BE2C (cell line): ENCODE measurements around the gene IL7R.

Experiments
- DNase-seq: peaks from one replicate; pipeline ENCODE4 v3.0.0-alpha.2; 2020
- H3K27me3 ChIP-seq: fragments of 250-450 bp; sonication (Bioruptor Pico); 2 replicates; pipeline ENCODE4 v1.5.1; 2020; ENCODE audit warnings: mild to moderate bottlenecking
- H3K36me3 ChIP-seq: fragments of 250-450 bp; sonication (Bioruptor Pico); 2 replicates; pipeline ENCODE4 v1.5.1; 2020; ENCODE audit warnings: mild to moderate bottlenecking
- H3K4me1 ChIP-seq: fragments of 250-450 bp; sonication (Bioruptor Pico); 2 replicates; pipeline ENCODE4 v1.5.1; 2020
- H3K4me3 ChIP-seq: 2 replicates; pipeline ENCODE4 v1.5.1; 2011; ENCODE audit warnings: low read depth, low read length
- H3K9me3 ChIP-seq: fragments of 250-450 bp; sonication (Bioruptor Pico); 2 replicates; pipeline ENCODE4 v1.5.1; 2020
- TF ChIP-seq, protein P1 (sequence below): IDR thresholded peaks from 2 replicates; pipeline ENCODE4 v1.5.1; 2012; ENCODE audit warnings: mild to moderate bottlenecking, low read depth, low read length

Gene IL7R

DNA sequence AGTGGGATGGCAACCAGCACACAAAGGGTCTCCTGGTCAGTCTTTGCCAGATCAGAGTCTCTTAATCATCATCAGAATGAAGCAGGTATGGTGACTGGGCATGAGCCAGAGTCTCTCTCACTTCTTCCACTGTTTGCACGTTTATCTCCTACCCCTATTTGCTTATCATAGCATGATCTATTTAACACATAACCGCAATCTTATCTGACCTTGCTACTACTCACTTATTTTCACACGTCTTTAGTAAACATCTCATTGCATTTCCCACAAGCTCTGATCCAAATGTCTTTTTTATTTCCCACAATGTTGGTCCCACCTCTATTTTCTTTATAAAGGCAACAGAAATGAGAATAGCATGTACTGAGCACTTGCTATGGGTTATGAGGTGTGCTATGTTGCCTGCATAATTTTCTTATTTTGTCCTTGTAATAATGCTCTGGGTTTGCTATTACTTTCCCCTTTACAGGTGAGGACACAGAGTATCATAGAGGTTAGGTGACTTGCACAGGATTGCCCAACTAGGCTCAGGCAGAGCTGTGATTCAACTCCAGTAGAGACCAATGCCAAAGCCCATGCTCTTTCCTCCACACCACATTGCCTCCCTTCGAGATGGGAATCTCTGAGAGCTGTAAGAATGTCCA is 39.7 kb upstream of the IL7R start:
- no peaks in the 10 kb centered on the region for H3K27me3 ChIP-seq
- H3K4me1 ChIP-seq: no peaks in the 10 kb centered on the region
- TF ChIP-seq, protein P1, sequence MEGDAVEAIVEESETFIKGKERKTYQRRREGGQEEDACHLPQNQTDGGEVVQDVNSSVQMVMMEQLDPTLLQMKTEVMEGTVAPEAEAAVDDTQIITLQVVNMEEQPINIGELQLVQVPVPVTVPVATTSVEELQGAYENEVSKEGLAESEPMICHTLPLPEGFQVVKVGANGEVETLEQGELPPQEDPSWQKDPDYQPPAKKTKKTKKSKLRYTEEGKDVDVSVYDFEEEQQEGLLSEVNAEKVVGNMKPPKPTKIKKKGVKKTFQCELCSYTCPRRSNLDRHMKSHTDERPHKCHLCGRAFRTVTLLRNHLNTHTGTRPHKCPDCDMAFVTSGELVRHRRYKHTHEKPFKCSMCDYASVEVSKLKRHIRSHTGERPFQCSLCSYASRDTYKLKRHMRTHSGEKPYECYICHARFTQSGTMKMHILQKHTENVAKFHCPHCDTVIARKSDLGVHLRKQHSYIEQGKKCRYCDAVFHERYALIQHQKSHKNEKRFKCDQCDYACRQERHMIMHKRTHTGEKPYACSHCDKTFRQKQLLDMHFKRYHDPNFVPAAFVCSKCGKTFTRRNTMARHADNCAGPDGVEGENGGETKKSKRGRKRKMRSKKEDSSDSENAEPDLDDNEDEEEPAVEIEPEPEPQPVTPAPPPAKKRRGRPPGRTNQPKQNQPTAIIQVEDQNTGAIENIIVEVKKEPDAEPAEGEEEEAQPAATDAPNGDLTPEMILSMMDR: no peak
- no peak overlapping the region for H3K4me3 ChIP-seq
- no peaks in the 10 kb centered on the region for H3K36me3 ChIP-seq
- no peak for DNase-seq
- H3K9me3 ChIP-seq: no peaks in the 10 kb centered on the region

- Histone ChIP-seq H3K4me3 (no peak overlapping the region), H3K27me3 (no peaks in the 10 kb centered on the region), H3K36me3 (no peaks in the 10 kb centered on the region), H3K4me1 (no peaks in the 10 kb centered on the region), H3K9me3 (no peaks in the 10 kb centered on the region)
- no peak for DNase-seq
- TF ChIP-seq, protein P1: no peak
Measured at GRCh38 chr5:35819026-35819425, 37.7 kb upstream of the IL7R start.

- Histone ChIP-seq H3K4me3 (no peak overlapping the region), H3K9me3 (no peaks in the 10 kb centered on the region), H3K27me3 (no peaks in the 10 kb centered on the region), H3K36me3 (no peaks in the 10 kb centered on the region), H3K4me1 (no peaks in the 10 kb centered on the region)
- TF ChIP-seq, protein P1: no peak
- DNase-seq: no peak
Measured at GRCh38 chr5:35819668-35820067, 37.0 kb upstream of the IL7R start.

DNA sequence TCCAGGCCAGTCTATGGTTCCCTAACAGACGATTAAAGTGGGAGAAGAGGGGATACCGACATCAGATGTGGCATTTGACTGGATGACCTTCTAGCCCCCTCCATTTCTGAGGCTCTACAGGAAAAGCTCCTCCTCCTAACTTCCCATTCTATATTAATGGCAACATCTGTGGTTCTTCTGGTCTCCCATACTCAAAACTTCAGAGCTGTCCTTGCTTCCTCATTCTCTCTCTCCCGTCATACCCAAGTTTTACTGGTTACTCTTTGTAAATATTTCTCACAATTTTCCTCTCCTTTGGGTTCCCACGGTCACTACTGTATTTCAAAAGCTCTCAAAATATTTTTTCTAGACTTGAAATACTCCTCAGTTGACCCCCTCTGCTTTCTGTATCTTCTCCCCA is 36.0 kb upstream of the IL7R start:
- H3K27me3 ChIP-seq: no peaks in the 10 kb centered on the region
- no peaks in the 10 kb centered on the region for H3K9me3 ChIP-seq
- TF ChIP-seq, protein P1: no peak
- no peak for DNase-seq
- H3K4me1 ChIP-seq: no peaks in the 10 kb centered on the region
- H3K36me3 ChIP-seq: no peaks in the 10 kb centered on the region
- no peak overlapping the region for H3K4me3 ChIP-seq

DNA sequence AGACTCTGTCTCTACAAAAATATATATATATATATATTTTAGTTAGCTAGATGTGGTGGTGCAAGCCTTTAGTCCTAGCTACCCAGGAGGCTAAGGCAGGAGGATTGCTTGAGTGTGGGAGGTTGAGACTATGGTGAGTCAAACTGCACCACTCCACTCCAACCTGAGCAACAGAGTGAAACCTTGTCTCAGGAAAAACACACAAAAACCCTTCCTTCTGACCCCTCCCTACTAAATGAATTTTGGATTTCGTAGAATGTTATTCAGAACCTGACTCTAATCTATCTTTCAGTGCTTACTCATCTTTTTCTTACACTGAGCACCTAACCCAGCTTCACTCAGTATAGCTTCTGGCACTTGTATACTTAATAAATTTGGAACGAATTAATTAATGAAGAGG is 35.2 kb upstream of the IL7R start:
- H3K9me3 ChIP-seq: no peaks in the 10 kb centered on the region
- H3K27me3 ChIP-seq: no peaks in the 10 kb centered on the region
- H3K4me1 ChIP-seq: no peaks in the 10 kb centered on the region
- TF ChIP-seq, protein P1: no peak
- no peaks in the 10 kb centered on the region for H3K36me3 ChIP-seq
- no peak overlapping the region for H3K4me3 ChIP-seq
- no peak for DNase-seq

- TF ChIP-seq, protein P1: no peak
- no peaks in the 10 kb centered on the region for H3K4me1 ChIP-seq
- DNase-seq: no peak
- H3K36me3 ChIP-seq: no peaks in the 10 kb centered on the region
- no peaks in the 10 kb centered on the region for H3K27me3 ChIP-seq
- H3K4me3 ChIP-seq: no peak overlapping the region
- H3K9me3 ChIP-seq: no peaks in the 10 kb centered on the region
Measured at GRCh38 chr5:35822511-35822910, 34.2 kb upstream of the IL7R start.
